GM12891 (cell line): ENCODE results near the gene BTG4.

Experiments used
- POLR2A ChIP-seq: IDR thresholded peaks from 2 replicates; pipeline ENCODE4 v1.6.1; 2011; ENCODE audit warnings: low read depth, low read length, control low read depth
- POLR2AphosphoS5 ChIP-seq: IDR thresholded peaks from 2 replicates; pipeline ENCODE4 v1.6.1; 2011; ENCODE audit warnings: low read depth, low read length, control low read depth
- TAF1 ChIP-seq: IDR thresholded peaks from 2 replicates; pipeline ENCODE4 v1.6.1; 2011; ENCODE audit warnings: low read depth, low read length, control low read depth

- TF ChIP-seq POLR2AphosphoS5 (no peak), POLR2A (no peak), TAF1 (no peak)
Observed at GRCh38 chr11:111559800-111560464, 47.7 kb upstream of the BTG4 start.
